LNCAP (cell line): ENCODE data around the gene FXYD5.

Source experiments
- CTCF ChIP-seq: fragments of 450-650 bp; IDR thresholded peaks from 2 replicates; pipeline ENCODE4 v1.5.1; 2017; ENCODE audit warnings: mild to moderate bottlenecking

The FXYD5 gene

GRCh38 chr19:35151273-35152065 is 3.1 kb upstream of the FXYD5 start:
- TF ChIP-seq CTCF, result no peak

GRCh38 chr19:35153701-35154524 is 622 bp upstream of the FXYD5 start:
- peak; percentile 44 for TF ChIP-seq CTCF

- TF ChIP-seq CTCF, result no peak
Observed at GRCh38 chr19:35155441-35155840, 906 bp downstream of the FXYD5 start.

GRCh38 chr19:35155981-35156672 is 1.6 kb downstream of the FXYD5 start:
- TF ChIP-seq CTCF, result no peak

GRCh38 chr19:35156673-35157014 is 2.1 kb downstream of the FXYD5 start:
- TF ChIP-seq CTCF, result no peak

GRCh38 chr19:35157431-35157830 is 2.9 kb downstream of the FXYD5 start:
- TF ChIP-seq CTCF, result no peak

- TF ChIP-seq CTCF, result no peak
Observed at GRCh38 chr19:35159606-35160005, 5.1 kb downstream of the FXYD5 start.
